ENCODE results near the gene ACOXL.

Gene ACOXL

DNA sequence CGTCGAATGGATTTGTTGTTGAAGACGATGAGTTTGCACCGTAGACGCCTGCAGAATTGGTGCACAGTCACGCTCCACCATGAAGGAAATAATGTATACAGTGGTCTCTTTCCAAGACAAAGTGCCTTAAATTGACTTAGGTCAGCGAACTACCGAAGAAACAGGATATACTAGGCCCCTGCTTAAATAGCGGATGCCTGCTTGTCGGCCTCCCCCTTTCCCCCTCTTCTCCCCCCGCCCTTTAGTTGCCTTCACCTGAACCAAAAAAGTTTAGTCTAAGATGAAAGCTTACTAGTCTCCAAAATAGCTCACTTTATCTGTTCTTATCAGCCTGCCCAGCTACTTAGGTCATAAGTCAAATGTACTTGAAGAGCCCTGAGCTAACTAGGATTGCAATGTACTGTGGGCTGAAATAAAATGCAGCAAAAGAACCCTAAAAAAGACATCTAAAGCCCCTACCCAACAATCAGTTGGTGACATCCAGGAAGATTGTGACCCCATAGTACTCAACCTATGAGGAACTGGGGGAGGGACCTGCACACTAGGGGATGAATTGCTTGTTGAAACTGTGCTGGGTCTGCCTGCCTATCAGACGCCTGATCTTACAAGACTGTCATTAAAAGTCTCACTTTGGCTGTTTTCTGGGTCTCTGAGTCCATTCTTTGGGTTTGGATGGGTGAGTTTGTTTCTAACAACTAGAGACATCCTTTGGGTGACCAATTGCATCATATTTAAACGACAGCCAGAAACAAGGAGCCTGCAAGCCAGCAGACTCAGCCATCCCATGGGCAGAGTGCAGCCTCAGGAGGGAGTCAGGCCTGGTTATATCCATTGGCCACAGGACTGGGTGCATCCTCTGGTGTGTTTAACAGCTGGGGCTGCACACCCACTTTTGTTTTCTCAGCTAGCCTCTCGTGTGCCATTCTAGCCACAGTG is 14.5 kb downstream of the ACOXL start:
- DNase-seq (ENCODE audit: insufficient read length, low spot score) (no peak), FAIRE-seq (no peak)
- TF ChIP-seq, protein P1, sequence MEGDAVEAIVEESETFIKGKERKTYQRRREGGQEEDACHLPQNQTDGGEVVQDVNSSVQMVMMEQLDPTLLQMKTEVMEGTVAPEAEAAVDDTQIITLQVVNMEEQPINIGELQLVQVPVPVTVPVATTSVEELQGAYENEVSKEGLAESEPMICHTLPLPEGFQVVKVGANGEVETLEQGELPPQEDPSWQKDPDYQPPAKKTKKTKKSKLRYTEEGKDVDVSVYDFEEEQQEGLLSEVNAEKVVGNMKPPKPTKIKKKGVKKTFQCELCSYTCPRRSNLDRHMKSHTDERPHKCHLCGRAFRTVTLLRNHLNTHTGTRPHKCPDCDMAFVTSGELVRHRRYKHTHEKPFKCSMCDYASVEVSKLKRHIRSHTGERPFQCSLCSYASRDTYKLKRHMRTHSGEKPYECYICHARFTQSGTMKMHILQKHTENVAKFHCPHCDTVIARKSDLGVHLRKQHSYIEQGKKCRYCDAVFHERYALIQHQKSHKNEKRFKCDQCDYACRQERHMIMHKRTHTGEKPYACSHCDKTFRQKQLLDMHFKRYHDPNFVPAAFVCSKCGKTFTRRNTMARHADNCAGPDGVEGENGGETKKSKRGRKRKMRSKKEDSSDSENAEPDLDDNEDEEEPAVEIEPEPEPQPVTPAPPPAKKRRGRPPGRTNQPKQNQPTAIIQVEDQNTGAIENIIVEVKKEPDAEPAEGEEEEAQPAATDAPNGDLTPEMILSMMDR (IDR thresholded peaks at IDR 0.05; ENCODE audit: insufficient read depth, missing control alignments) = no peak

DNA sequence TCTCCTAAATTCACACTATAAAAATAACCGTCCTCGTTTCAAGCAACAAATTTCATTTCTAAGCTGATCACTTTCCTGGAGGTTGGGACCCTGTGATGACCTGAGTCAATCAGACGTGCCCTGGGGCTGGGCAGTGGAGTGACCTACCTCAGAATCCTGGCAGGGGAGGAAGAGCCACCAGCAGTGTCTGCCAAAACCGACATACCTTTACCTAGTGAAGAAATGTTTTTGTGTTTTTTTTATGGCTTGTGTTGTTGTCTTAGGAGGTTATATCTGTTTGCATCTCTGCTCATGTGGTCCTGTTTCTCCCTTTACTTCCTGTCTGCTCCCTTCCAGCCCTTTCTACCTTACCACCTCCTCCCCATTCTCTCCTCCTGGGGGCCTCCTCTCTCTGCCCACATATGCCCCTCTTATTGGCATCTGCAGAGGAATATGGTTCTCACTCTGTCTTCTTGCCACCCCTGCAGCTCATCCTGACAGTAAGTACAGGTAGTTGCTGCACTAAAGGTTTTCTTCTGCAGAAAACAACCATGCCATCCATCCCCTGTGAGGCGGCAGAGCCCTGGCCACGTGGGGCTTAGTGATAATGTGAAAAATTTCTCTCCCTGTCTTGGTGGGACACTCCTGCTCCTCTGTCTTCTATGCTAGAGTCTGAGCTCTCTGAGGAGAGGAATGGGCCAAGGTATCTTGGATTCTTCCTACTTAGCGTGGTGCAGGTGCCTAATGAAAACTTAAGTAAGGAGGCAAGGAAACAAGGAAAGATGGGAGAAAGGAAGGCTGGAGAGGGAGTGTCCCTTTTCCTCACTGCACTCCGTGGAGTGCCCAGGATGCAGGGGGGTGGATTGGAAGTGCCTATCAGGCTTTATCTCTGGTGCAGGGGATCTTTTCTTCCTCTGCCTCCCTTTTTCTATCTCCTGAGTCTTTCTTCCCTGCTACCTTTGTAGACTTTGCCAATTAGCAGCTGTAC is 15.4 kb downstream of the ACOXL start:
- TF ChIP-seq, protein P1 (IDR thresholded peaks at IDR 0.05; ENCODE audit: insufficient read depth, missing control alignments) = no peak
- DNase-seq (ENCODE audit: insufficient read length, low spot score) (no peak), FAIRE-seq (no peak)

DNA sequence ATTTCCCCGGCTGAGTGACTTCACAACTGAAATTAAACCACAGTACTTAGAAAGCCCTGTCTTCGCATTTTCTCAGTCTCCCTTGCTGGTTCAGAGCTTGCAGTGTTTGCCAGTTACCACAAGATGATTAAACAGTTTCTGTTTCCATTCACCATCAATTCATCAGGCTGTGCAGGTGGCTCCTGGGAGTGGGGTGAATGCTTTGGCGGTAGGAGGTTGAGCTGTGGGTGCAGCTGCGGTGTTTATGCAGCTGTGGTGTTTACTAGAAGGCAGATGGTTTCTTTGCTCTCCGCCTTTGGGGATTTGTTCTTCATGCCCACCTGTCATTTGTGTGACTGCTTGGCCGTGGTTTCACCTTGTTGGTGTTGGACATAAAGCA is 16.1 kb downstream of the ACOXL start:
- TF ChIP-seq, protein P1 (IDR thresholded peaks at IDR 0.05; ENCODE audit: insufficient read depth, missing control alignments) = no peak
- DNase-seq (ENCODE audit: insufficient read length, low spot score) = no peak
- FAIRE-seq = no peak

- no peak for DNase-seq (ENCODE audit: insufficient read length, low spot score)
- TF ChIP-seq, protein P1 (IDR thresholded peaks at IDR 0.05; ENCODE audit: insufficient read depth, missing control alignments) = no peak
- FAIRE-seq = no peak
These were observed 19.3 kb downstream of the ACOXL start for GRCh38 chr2:110751642-110752041.

- TF ChIP-seq, protein P1 (IDR thresholded peaks at IDR 0.05; ENCODE audit: insufficient read depth, missing control alignments) = no peak
- DNase-seq (ENCODE audit: insufficient read length, low spot score) (no peak), FAIRE-seq (no peak)
These were observed 20.5 kb downstream of the ACOXL start for GRCh38 chr2:110752871-110753270.

GRCh38 chr2:110755491-110756078 is 23.2 kb downstream of the ACOXL start:
- DNase-seq (ENCODE audit: insufficient read length, low spot score) (no peak), FAIRE-seq (no peak)
- TF ChIP-seq, protein P1 (IDR thresholded peaks at IDR 0.05; ENCODE audit: insufficient read depth, missing control alignments) = peak; percentile 47
